ENCODE results near the gene NAT14. TPM values are rescaled to one million over a fixed set of nuclear protein-coding genes. Genes with fewer than 3 reads are reported as not detected.

NAT14 gene
- polyA plus RNA-seq, 1 donor = 36.8 TPM

- no peak for DNase-seq
These were observed 50.4 kb downstream of the NAT14 start for GRCh38 chr19:55535173-55535964.

- no peak for DNase-seq
These were observed 51.0 kb downstream of the NAT14 start for GRCh38 chr19:55535965-55536350.

- no peak for DNase-seq
These were observed 51.4 kb downstream of the NAT14 start for GRCh38 chr19:55536366-55536765.

Other genes with a start within 250 kb of the NAT14 start
- 46.0 TPM for gene PPP6R1, start 226.2 kb upstream of the NAT14 start, polyA plus RNA-seq (ENCODE audit: insufficient read length)
- gene HSPBP1, start 205.1 kb upstream of the NAT14 start, polyA plus RNA-seq (ENCODE audit: insufficient read length) = 24.0 TPM
- gene BRSK1, start 201.2 kb upstream of the NAT14 start, polyA plus RNA-seq (ENCODE audit: insufficient read length) = 14.7 TPM
- 1.5 TPM for gene TMEM150B, start 159.8 kb upstream of the NAT14 start, polyA plus RNA-seq (ENCODE audit: insufficient read length)
- gene KMT5C, start 145.3 kb upstream of the NAT14 start, polyA plus RNA-seq (ENCODE audit: insufficient read length) = 24.4 TPM
- 0.78 TPM for gene COX6B2, start 130.5 kb upstream of the NAT14 start, polyA plus RNA-seq (ENCODE audit: insufficient read length)
- 0.17 TPM for gene GARIN5B, start 121.9 kb upstream of the NAT14 start, polyA plus RNA-seq (ENCODE audit: insufficient read length)
- 1.4 TPM for gene IL11, start 114.7 kb upstream of the NAT14 start, polyA plus RNA-seq (ENCODE audit: insufficient read length)
- 0.48 TPM for gene TMEM190, start 108.4 kb upstream of the NAT14 start, polyA plus RNA-seq (ENCODE audit: insufficient read length)
- 0.32 TPM for gene TMEM238, start 100.9 kb upstream of the NAT14 start, polyA plus RNA-seq (ENCODE audit: insufficient read length)
- gene RPL28, start 99.3 kb upstream of the NAT14 start, polyA plus RNA-seq (ENCODE audit: insufficient read length) = 746 TPM
- gene UBE2S, start 77.4 kb upstream of the NAT14 start, polyA plus RNA-seq (ENCODE audit: insufficient read length) = 43.7 TPM
- 0.20 TPM for gene SHISA7, start 41.9 kb upstream of the NAT14 start, polyA plus RNA-seq (ENCODE audit: insufficient read length)
- 30.1 TPM for gene ISOC2, start 23.5 kb upstream of the NAT14 start, polyA plus RNA-seq (ENCODE audit: insufficient read length)
- gene C19orf85, start 20.4 kb upstream of the NAT14 start, polyA plus RNA-seq (ENCODE audit: insufficient read length) = not detected
- gene ZNF628, start 8.6 kb upstream of the NAT14 start, polyA plus RNA-seq (ENCODE audit: insufficient read length) = 2.4 TPM
- gene SSC5D, start 3.2 kb downstream of the NAT14 start, polyA plus RNA-seq (ENCODE audit: insufficient read length) = 1.1 TPM
- 1.1 TPM for gene SBK2, start 51.9 kb downstream of the NAT14 start, polyA plus RNA-seq (ENCODE audit: insufficient read length)
- gene SBK3, start 60.4 kb downstream of the NAT14 start, polyA plus RNA-seq (ENCODE audit: insufficient read length) = 0.58 TPM
- gene ZNF579, start 95.7 kb downstream of the NAT14 start, polyA plus RNA-seq (ENCODE audit: insufficient read length) = 16.1 TPM
- gene FIZ1, start 114.3 kb downstream of the NAT14 start, polyA plus RNA-seq (ENCODE audit: insufficient read length) = 20.7 TPM
- gene ZNF524, start 115.1 kb downstream of the NAT14 start, polyA plus RNA-seq (ENCODE audit: insufficient read length) = 5.4 TPM
- gene ZNF865, start 120.5 kb downstream of the NAT14 start, polyA plus RNA-seq (ENCODE audit: insufficient read length) = 6.3 TPM
- gene ZNF784, start 139.4 kb downstream of the NAT14 start, polyA plus RNA-seq (ENCODE audit: insufficient read length) = 10.0 TPM
- gene ZNF580, start 155.8 kb downstream of the NAT14 start, polyA plus RNA-seq (ENCODE audit: insufficient read length) = 39.9 TPM
- 20.7 TPM for gene ZNF581, start 158.5 kb downstream of the NAT14 start, polyA plus RNA-seq (ENCODE audit: insufficient read length)
- 19.3 TPM for gene CCDC106, start 163.0 kb downstream of the NAT14 start, polyA plus RNA-seq (ENCODE audit: insufficient read length)
- 164 TPM for gene U2AF2, start 169.8 kb downstream of the NAT14 start, polyA plus RNA-seq (ENCODE audit: insufficient read length)
- gene EPN1, start 190.0 kb downstream of the NAT14 start, polyA plus RNA-seq (ENCODE audit: insufficient read length) = 83.3 TPM

All from left kidney (tissue), 2 donors.